GM12878 (cell line): ENCODE data around the gene TSPAN16. TPM values are rescaled to one million over a fixed set of nuclear protein-coding genes. Genes with fewer than 3 reads are reported as not detected.

Experiments used
- ATAC-seq: fragments of 200-7000 bp; cut with Tn5 transposase; 3 replicates; pipeline ENCODE4 v1.9.1; 2020; ENCODE audit warnings: mild to moderate bottlenecking, moderate library complexity
- BruUV-seq: library from RNA; stranded (reverse); fragments of 400-500 nt; replicated peaks from 2 replicates; lab custom pipeline; 2021; lab: Mats Ljungman, UMichigan
- CTCF ChIA-PET: fragments of 300-600 bp; sonication (Branson Sonifier 250); formaldehyde crosslinking; extraction: SDS; loops from one replicate; lab custom pipeline; 2021; ENCODE audit warnings: inconsistent platforms; lab: Yijun Ruan, JAX
- POLR2A ChIA-PET: fragments of 350-600 bp; formaldehyde crosslinking; extraction: SDS; loops from one replicate; lab custom pipeline; 2021; ENCODE audit warnings: inconsistent platforms; lab: Charles Lee
- RAD21 ChIA-PET: fragments of 300-600 bp; sonication (Branson Sonifier 250); formaldehyde crosslinking; loops from one replicate; lab custom pipeline; 2023; ENCODE audit warnings: antibody characterized with exemption; ENCODE audit not compliant: unreplicated experiment; lab: Charles Lee
- SMC1A ChIA-PET: fragments of 300-600 bp; sonication (Branson Sonifier 250); formaldehyde crosslinking; loops from one replicate; lab custom pipeline; 2023; ENCODE audit not compliant: unreplicated experiment, uncharacterized antibody; lab: Charles Lee
- DNase-seq: peaks from one replicate; pipeline ENCODE4 v3.0.0-alpha.2; 2011; ENCODE audit warnings: low read depth, low spot score
- FAIRE-seq: peaks from 3 replicates; lab custom pipeline; 2011; peaks lifted over from hg19 to GRCh38; lab: Jason Lieb, UNC
- H2AFZ ChIP-seq: 2 replicates; pipeline ENCODE4 v1.6.0; 2011; ENCODE audit warnings: low read depth, low read length, control low read depth; ENCODE audit not compliant: control insufficient read depth
- H3K27ac ChIP-seq: 2 replicates; pipeline ENCODE4 v1.5.1; 2011; ENCODE audit warnings: control low read depth; ENCODE audit not compliant: control insufficient read depth, insufficient read depth
- H3K27me3 ChIP-seq, 2 experiments: replicated peaks in 1 of 2; 2 replicates each; pipeline versions ENCODE4 v1.6.0 to v1.6.1; 2011; ENCODE audit warnings: low read length in 1 of 2; ENCODE audit not compliant: control insufficient read depth in 2 of 2, insufficient read depth in 2 of 2
- H3K36me3 ChIP-seq, 2 experiments: 2 replicates each; pipeline ENCODE4 v1.5.1; 2011; ENCODE audit warnings: low read length in 1 of 2; ENCODE audit not compliant: control insufficient read depth in 2 of 2, insufficient read depth in 2 of 2
- H3K4me1 ChIP-seq: 2 replicates; pipeline ENCODE4 v1.6.1; 2011; ENCODE audit warnings: mild to moderate bottlenecking, low read length, moderate library complexity, mixed read lengths; ENCODE audit not compliant: control insufficient read depth, insufficient read depth
- H3K4me2 ChIP-seq: 2 replicates; pipeline ENCODE4 v1.6.0; 2011; ENCODE audit warnings: control low read depth; ENCODE audit not compliant: control insufficient read depth, insufficient read depth
- H3K4me3 ChIP-seq: fragments of 200-600 bp; sonication (generic); 2 replicates; pipeline ENCODE4 v1.5.1; 2016
- H3K79me2 ChIP-seq: 2 replicates; pipeline ENCODE4 v1.6.0; 2011; ENCODE audit warnings: low read length; ENCODE audit not compliant: control insufficient read depth, insufficient read depth
- H3K9ac ChIP-seq: 2 replicates; pipeline ENCODE4 v1.8.0; 2011; ENCODE audit warnings: low read length, control low read depth, mixed read lengths; ENCODE audit not compliant: control insufficient read depth, insufficient read depth
- H3K9me3 ChIP-seq: replicated peaks from 3 replicates; pipeline ENCODE4 v1.5.1; 2011; ENCODE audit warnings: mild to moderate bottlenecking, low read length; ENCODE audit not compliant: control insufficient read depth, insufficient read depth
- H4K20me1 ChIP-seq: 2 replicates; pipeline ENCODE4 v1.6.0; 2011; ENCODE audit not compliant: control insufficient read depth, insufficient read depth
- HDGF ChIP-seq: fragments of 450-650 bp; IDR thresholded peaks from 2 replicates; pipeline ENCODE4 v1.6.1; 2016; ENCODE audit warnings: antibody characterized with exemption
- NBN ChIP-seq: fragments of 450-650 bp; IDR thresholded peaks from 2 replicates; pipeline ENCODE4 v1.6.1; 2016
- NR2C2 ChIP-seq: IDR thresholded peaks from 2 replicates; pipeline ENCODE4 v1.6.1; 2011; ENCODE audit warnings: borderline replicate concordance, low read depth; ENCODE audit not compliant: control insufficient read depth, insufficient read length
- NR2F1 ChIP-seq: fragments of 450-650 bp; conservative IDR thresholded peaks from 2 replicates; pipeline ENCODE4 v1.6.1; 2017; ENCODE audit warnings: mild to moderate bottlenecking
- POLR2A ChIP-seq: IDR thresholded peaks from 2 replicates; pipeline ENCODE4 v1.6.1; 2011; ENCODE audit warnings: low read depth, mild to moderate bottlenecking, low read length
- POU2F2 ChIP-seq: IDR thresholded peaks from 3 replicates; pipeline ENCODE4 v1.6.1; 2011; ENCODE audit warnings: low read depth, mild to moderate bottlenecking, low read length, borderline replicate concordance
- RUNX3 ChIP-seq: IDR thresholded peaks from 2 replicates; pipeline ENCODE4 v1.6.1; 2012; ENCODE audit warnings: low read length, inconsistent platforms
- SP1 ChIP-seq: IDR thresholded peaks from one replicate; pipeline ENCODE4 v1.6.1; 2011; ENCODE audit warnings: low read depth, low read length
- SRF ChIP-seq, 2 experiments: IDR thresholded peaks; 2 replicates each; pipeline ENCODE4 v1.6.1; 2011; ENCODE audit warnings: low read depth in 2 of 2, low read length in 2 of 2, mild to moderate bottlenecking in 1 of 2, moderate library complexity in 1 of 2
- WGBS: methylation state at CpG from one replicate; pipeline ENCODE4 v1.1.6; 2016; ENCODE audit warnings: low lambda C conversion rate; ENCODE audit not compliant: insufficient replicate concordance, insufficient coverage; ENCODE audit errors: missing lambda C conversion rate; 5-methylcytosine and 5-hydroxymethylcytosine counted together
- in situ Hi-C: fragments of 300-500 bp; cut with MboI; formaldehyde crosslinking; loops from 9 replicates; pipeline ENCODE4 v1.14.3; 2018; ENCODE audit warnings: mixed read lengths
- intact Hi-C: fragments of 100-400 bp; cut with micrococcal nuclease; formaldehyde crosslinking; loops from one replicate; pipeline ENCODE4 v1.14.2; 2022; ENCODE audit not compliant: unreplicated experiment
- polyA plus RNA-seq, 11 experiments: library from polyadenylated mRNA; depleted of rRNA in 4 of 11; unstranded in 6 of 11; stranded (reverse) in 5 of 11; fragments of >200 nt; fragmentation: Nextera tagmentation in 4 of 11; fragmentation: Illumina TruSeq in 1 of 11; extraction: Ambion mirVana in 4 of 11; extraction: Trizol in 1 of 11; gene quantifications; 1 replicate in 1 of 11; 2 replicates in 10 of 11; pipeline versions ENCODE4 v1.2.1 to v1.2.3, GENCODE V29; 2011 to 2016; ENCODE audit warnings: inconsistent platforms in 2 of 11, missing spikeins in 2 of 11, low read depth in 1 of 11
- total RNA-seq, 4 experiments: library from RNA; depleted of rRNA in 3 of 4; stranded (reverse); fragments of >200 nt in 3 of 4; fragmentation: Illumina TruSeq in 1 of 4; extraction: Trizol in 1 of 4; gene quantifications; 2 replicates each; pipeline versions ENCODE4 v1.2.1 to v1.2.3, GENCODE V29; 2013 to 2021
- TF ChIP-seq, protein P1 (sequence below): fragments of 450-650 bp; IDR thresholded peaks from 2 replicates; pipeline ENCODE4 v1.6.1; 2016; ENCODE audit warnings: mild to moderate bottlenecking

TSPAN16 gene
- total and polyA plus RNA-seq, 10 of the 15 experiments (the other 5 are each of a cell fraction or from before 2014, with no cell fraction given) = not detected

DNA sequence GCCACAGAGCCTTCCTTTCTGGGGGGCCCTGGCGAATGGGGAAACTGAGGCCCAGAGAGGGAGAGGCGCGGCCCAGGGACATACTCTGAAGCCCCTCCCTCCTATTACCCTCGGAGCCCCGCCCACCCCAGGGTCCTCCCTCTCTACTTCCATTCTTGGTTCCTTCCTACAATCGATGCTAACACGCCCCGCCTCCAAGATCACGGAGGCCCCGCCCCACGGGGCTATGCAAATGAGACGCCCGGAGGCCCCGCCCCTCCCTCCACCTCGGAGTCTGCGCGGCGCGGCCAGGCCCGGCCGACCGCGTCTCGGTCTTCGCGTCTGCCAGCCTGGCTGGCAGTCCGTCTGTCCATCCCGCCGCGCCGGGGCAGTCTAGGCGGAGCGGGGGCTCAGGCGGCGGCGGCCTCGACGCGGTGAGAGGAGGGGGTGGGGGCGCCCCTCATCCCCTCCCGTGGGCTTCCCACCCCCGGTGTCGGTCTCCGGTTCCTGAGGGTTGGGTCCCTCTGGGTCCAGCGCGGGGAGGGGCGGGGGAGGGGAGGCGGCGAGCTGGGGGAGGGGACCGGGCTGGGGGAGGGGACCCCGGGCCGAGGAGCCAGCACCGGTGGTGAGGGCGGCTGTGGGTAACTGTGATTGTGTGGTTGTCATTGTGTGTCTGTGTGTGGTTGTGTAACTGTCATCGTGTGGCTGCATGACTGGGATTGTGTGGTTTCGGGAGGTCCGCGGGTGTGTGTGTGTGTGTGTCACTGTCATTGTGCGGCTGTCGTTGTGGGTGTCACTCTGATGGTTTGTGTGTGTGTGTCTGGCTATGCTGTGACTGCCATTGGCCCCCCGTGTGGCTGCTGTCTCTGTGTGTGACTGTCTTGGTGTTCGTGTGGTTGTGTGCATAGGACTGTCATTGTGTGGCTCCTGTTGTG lies 59.5 kb downstream of the TSPAN16 start, which contains the start of gene PLPPR2:
Gene PLPPR2 (plus strand): TSS at position 273 of the 914 bp plus-strand sequence. CDS start 2,242 bp downstream, outside the sequence.
- Histone ChIP-seq H2AFZ (no peak within 1 kb of the TSS; the same call in 1 of the 2 replicates), H3K9me3 (no peaks in the 10 kb centered on the region), H3K27ac (no peak within 1 kb of the TSS), H3K27me3 (no peaks in the 10 kb centered on the region), H3K9ac (no peak within 1 kb of the TSS), H4K20me1 (no peaks in the 10 kb centered on the region), H3K4me2 (peak within 1 kb of the TSS; percentile 54), H3K4me1 (peaks cover 4% of the 10 kb centered on the region; the same call in 1 of the 2 replicates), H3K4me3 (peak within 1 kb of the TSS; percentile 50; the same call in 1 of the 2 replicates), H3K36me3 (no peaks in the 10 kb centered on the region), H3K79me2 (no peaks in the 10 kb centered on the region)
- peak; percentile 25 for DNase-seq
- 3% methylated on average over 33 of the region's 62 CpGs for WGBS
- CTCF ChIA-PET = no interaction called here
- peak; percentile 64 for TF ChIP-seq POLR2A
- peak; percentile 63 for TF ChIP-seq RUNX3
- peak; percentile 10 for TF ChIP-seq SP1
- peak; percentile 51; the same call in 1 of the 2 replicates for TF ChIP-seq HDGF
- TF ChIP-seq, protein P1, sequence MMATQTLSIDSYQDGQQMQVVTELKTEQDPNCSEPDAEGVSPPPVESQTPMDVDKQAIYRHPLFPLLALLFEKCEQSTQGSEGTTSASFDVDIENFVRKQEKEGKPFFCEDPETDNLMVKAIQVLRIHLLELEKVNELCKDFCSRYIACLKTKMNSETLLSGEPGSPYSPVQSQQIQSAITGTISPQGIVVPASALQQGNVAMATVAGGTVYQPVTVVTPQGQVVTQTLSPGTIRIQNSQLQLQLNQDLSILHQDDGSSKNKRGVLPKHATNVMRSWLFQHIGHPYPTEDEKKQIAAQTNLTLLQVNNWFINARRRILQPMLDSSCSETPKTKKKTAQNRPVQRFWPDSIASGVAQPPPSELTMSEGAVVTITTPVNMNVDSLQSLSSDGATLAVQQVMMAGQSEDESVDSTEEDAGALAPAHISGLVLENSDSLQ = peak; percentile 56; the same call in 1 of the 2 replicates
- TF ChIP-seq SRF (IDR thresholded peaks at IDR 0.05; ENCODE audit: low read depth in 2 of 2, low read length in 2 of 2) = peak in 1 of 2 experiments; percentile 69; a peak in 1 of 4 replicates
- no peak for TF ChIP-seq NR2F1
- peak; percentile 79; the same call in 1 of the 3 replicates for TF ChIP-seq POU2F2
- TF ChIP-seq NBN = peak; percentile 35; the same call in 1 of the 2 replicates
- TF ChIP-seq NR2C2 = no peak
- FAIRE-seq = peak; percentile 57
- BruUV-seq = no TSS peak
- SMC1A ChIA-PET = no interaction called here
- intact Hi-C loops = no loop called here
- RAD21 ChIA-PET = no interaction called here
- POLR2A ChIA-PET = no interaction called here
- peak; percentile 95 for ATAC-seq
- in situ Hi-C loops = no loop called here
